ENCODE data around the gene DDHD1. TPM values are rescaled to one million over a fixed set of nuclear protein-coding genes. Genes with fewer than 3 reads are reported as not detected.

DDHD1 gene
- total and polyA plus RNA-seq, 10 donors = 3.4 to 52.2 (median 25.9) TPM

GRCh38 chr14:53055003-53055402, 98.1 kb downstream of the DDHD1 start:
- WGBS, 5 donors = 3 to 13% (median 7%) methylated on average over 1 of the region's 1 CpG
- intact Hi-C loops (cut with DNase I; ENCODE audit: low total_unique reads) = loop anchor here (10.0 kb wide), 1 partner anchor 230 kb away; no protein-coding TSS in a partner anchor
- Histone ChIP-seq H3K9me3 (no peaks in the 10 kb centered on the region), H3K36me3 (peaks cover 0 to 63% (median 11%) of the 10 kb centered on the region in 6 donors), H3K27ac (no peak overlapping the region), H3K4me1 (peaks cover 0 to 3% (median 0%) of the 10 kb centered on the region in 6 donors), H3K4me3 (no peak overlapping the region), H3K27me3 (replicated peaks in 1 of 7) (no peaks in the 10 kb centered on the region)
- no peak for DNase-seq
- TF ChIP-seq POLR2AphosphoS5 (IDR thresholded peaks at IDR 0.05) = no peak
- peak; percentile 37 to 83 (median 74) for TF ChIP-seq CTCF (IDR thresholded peaks at IDR 0.05 in 8 of 11, conservative IDR thresholded peaks at IDR 0.05 in 3 of 11)

GRCh38 chr14:53054457-53054856, 98.7 kb downstream of the DDHD1 start:
- 74 to 85% (median 83%) methylated on average over 2 of the region's 2 CpGs for WGBS, 5 donors
- Histone ChIP-seq H3K36me3 (peaks cover 0 to 65% (median 11%) of the 10 kb centered on the region in 6 donors), H3K27ac (no peak overlapping the region), H3K4me1 (no peaks in the 10 kb centered on the region), H3K9me3 (no peaks in the 10 kb centered on the region), H3K27me3 (replicated peaks in 1 of 7) (no peaks in the 10 kb centered on the region), H3K4me3 (no peak overlapping the region)
- intact Hi-C loops (cut with DNase I; ENCODE audit: low total_unique reads) = loop anchor here (10.0 kb wide), 1 partner anchor 230 kb away; no protein-coding TSS in a partner anchor
- no peak for TF ChIP-seq POLR2AphosphoS5 (IDR thresholded peaks at IDR 0.05)
- no peak for TF ChIP-seq CTCF (IDR thresholded peaks at IDR 0.05 in 8 of 11, conservative IDR thresholded peaks at IDR 0.05 in 3 of 11)
- no peak for TF ChIP-seq POLR2A (IDR thresholded peaks at IDR 0.05)
- no peak for DNase-seq

- Histone ChIP-seq H3K4me1 (no peaks in the 10 kb centered on the region), H3K27me3 (replicated peaks in 1 of 7) (no peaks in the 10 kb centered on the region), H3K9me3 (no peaks in the 10 kb centered on the region), H3K36me3 (peaks cover 0 to 75% (median 10%) of the 10 kb centered on the region in 6 donors), H3K27ac (no peak overlapping the region), H3K4me3 (no peak overlapping the region)
- 93 to 97% (median 96%) methylated on average over 2 of the region's 2 CpGs for WGBS, 5 donors
- intact Hi-C loops (cut with DNase I; ENCODE audit: low total_unique reads) = no loop called here
- no peak for DNase-seq
- TF ChIP-seq CTCF (IDR thresholded peaks at IDR 0.05 in 8 of 11, conservative IDR thresholded peaks at IDR 0.05 in 3 of 11) (no peak), POLR2A (IDR thresholded peaks at IDR 0.05) (no peak), POLR2AphosphoS5 (IDR thresholded peaks at IDR 0.05) (no peak)
These were observed 104.5 kb downstream of the DDHD1 start for GRCh38 chr14:53048631-53049030.

- H3K27ac ChIP-seq = no peak overlapping the region
- WGBS, 5 donors = 84 to 88% (median 87%) methylated on average over 5 of the region's 5 CpGs
- no peaks in the 10 kb centered on the region for H3K27me3 ChIP-seq (replicated peaks in 1 of 7)
- H3K4me1 ChIP-seq = no peaks in the 10 kb centered on the region
- no peak for DNase-seq
- H3K36me3 ChIP-seq = peaks cover 0 to 75% (median 6%) of the 10 kb centered on the region in 6 donors
- no peaks in the 10 kb centered on the region for H3K9me3 ChIP-seq
- TF ChIP-seq POLR2AphosphoS5 (IDR thresholded peaks at IDR 0.05) (no peak), CTCF (IDR thresholded peaks at IDR 0.05 in 8 of 11, conservative IDR thresholded peaks at IDR 0.05 in 3 of 11) (no peak), POLR2A (IDR thresholded peaks at IDR 0.05) (no peak)
- intact Hi-C loops (cut with DNase I; ENCODE audit: low total_unique reads) = no loop called here
- H3K4me3 ChIP-seq = no peak overlapping the region
These were observed 105.6 kb downstream of the DDHD1 start for GRCh38 chr14:53047307-53048069.
